Thoracic aorta (tissue), 2 donors: ENCODE data around the gene C3orf85. TPM values are rescaled to one million over a fixed set of nuclear protein-coding genes. Genes with fewer than 3 reads are reported as not detected.

Experiments used
- ATAC-seq: fragments of 150-250 bp; one replicate; pipeline ENCODE4 v1.8.0; 2017; ENCODE audit warnings: low read depth; ENCODE audit not compliant: insufficient number of reproducible peaks, low FRiP score
- DNase-seq: peaks from one replicate; pipeline ENCODE4 v3.0.0-alpha.2; 2020; ENCODE audit warnings: low spot score
- H3K27ac ChIP-seq, 2 donors: fragments of 200-600 bp; sonication (generic); 1 replicate in 1 of 2; 2 replicates in 1 of 2; pipeline ENCODE4 v1.5.1; 2016; ENCODE audit warnings: mild to moderate bottlenecking in 2 of 2, moderate library complexity in 2 of 2
- H3K27me3 ChIP-seq: fragments of 200-600 bp; sonication (generic); replicated peaks from 2 replicates; pipeline ENCODE4 v1.6.0; 2016; ENCODE audit warnings: mild to moderate bottlenecking; ENCODE audit not compliant: insufficient read depth
- H3K36me3 ChIP-seq: fragments of 200-600 bp; sonication (generic); one replicate; pipeline ENCODE4 v1.5.1; 2016
- H3K4me1 ChIP-seq, 2 donors: fragments of 200-600 bp; sonication (generic); 1 replicate in 1 of 2; 2 replicates in 1 of 2; pipeline versions ENCODE4 v1.5.1 to v1.6.0; 2016; ENCODE audit warnings: low read depth in 2 of 2, mild to moderate bottlenecking in 1 of 2; ENCODE audit not compliant: control insufficient read depth in 1 of 2
- H3K4me3 ChIP-seq: fragments of 200-600 bp; sonication (generic); 2 replicates; pipeline ENCODE4 v1.5.1; 2016; ENCODE audit warnings: mild to moderate bottlenecking
- H3K9me3 ChIP-seq: fragments of 200-600 bp; sonication (generic); 2 replicates; pipeline ENCODE4 v1.5.1; 2016
- CTCF ChIP-seq: fragments of 200-600 bp; sonication (generic); IDR thresholded peaks from one replicate; pipeline ENCODE4 v1.5.1; 2019; ENCODE audit warnings: antibody characterized with exemption
- total RNA-seq, 2 donors: library from RNA; depleted of rRNA; stranded (reverse); fragments of >200 nt; gene quantifications; one replicate each; pipeline versions ENCODE4 v1.1.0 to v1.2.3, GENCODE V29; 2016

Gene C3orf85
- total RNA-seq, 2 donors from 2014 or later = not detected

DNA sequence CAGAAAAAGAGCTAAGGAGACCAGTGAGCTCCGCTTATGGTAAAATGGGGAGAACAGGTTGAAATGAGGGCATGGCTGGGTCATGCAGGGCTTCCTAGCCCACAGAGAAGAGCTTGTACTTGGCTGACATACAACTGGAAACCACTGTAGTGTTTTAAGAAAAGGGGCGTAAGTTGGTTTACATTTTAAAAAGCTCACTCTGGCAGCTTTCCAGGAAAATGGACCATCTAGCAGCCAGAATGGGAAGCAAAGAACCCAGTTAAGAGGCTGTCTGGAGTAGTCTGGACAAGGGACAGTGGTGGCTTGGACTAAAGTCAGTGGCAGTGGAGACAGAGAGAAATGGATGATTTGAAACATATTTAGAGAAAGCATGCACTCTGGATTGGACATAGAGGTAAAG is 20.5 kb upstream of the C3orf85 start:
- no peak for TF ChIP-seq CTCF
- Histone ChIP-seq H3K27me3 (no peaks in the 10 kb centered on the region), H3K36me3 (no peaks in the 10 kb centered on the region), H3K4me3 (no peak overlapping the region), H3K9me3 (no peaks in the 10 kb centered on the region), H3K4me1 (no peaks in the 10 kb centered on the region), H3K27ac (no peak overlapping the region)
- DNase-seq (no peak), ATAC-seq (no peak)

- no peak for DNase-seq
- Histone ChIP-seq H3K27ac (no peak within 1 kb of the TSS), H3K27me3 (no peaks in the 10 kb centered on the region), H3K9me3 (no peaks in the 10 kb centered on the region), H3K4me3 (no peak within 1 kb of the TSS), H3K4me1 (no peaks in the 10 kb centered on the region), H3K36me3 (no peaks in the 10 kb centered on the region)
- no peak for TF ChIP-seq CTCF
- ATAC-seq = no peak
Observed at GRCh38 chr3:109117939-109118338, 18.6 kb upstream of the C3orf85 start, which contains the start of gene MORC1. Gene MORC1 (minus strand): TSS chr3:109118134. CDS start chr3:109118059, 75 bp downstream.

- DNase-seq = no peak
- TF ChIP-seq CTCF = no peak
- Histone ChIP-seq H3K9me3 (no peaks in the 10 kb centered on the region), H3K36me3 (no peaks in the 10 kb centered on the region), H3K4me1 (no peaks in the 10 kb centered on the region), H3K4me3 (no peak overlapping the region), H3K27ac (no peak overlapping the region), H3K27me3 (no peaks in the 10 kb centered on the region)
- ATAC-seq = no peak
Observed at GRCh38 chr3:109118584-109118983, 17.9 kb upstream of the C3orf85 start.

DNA sequence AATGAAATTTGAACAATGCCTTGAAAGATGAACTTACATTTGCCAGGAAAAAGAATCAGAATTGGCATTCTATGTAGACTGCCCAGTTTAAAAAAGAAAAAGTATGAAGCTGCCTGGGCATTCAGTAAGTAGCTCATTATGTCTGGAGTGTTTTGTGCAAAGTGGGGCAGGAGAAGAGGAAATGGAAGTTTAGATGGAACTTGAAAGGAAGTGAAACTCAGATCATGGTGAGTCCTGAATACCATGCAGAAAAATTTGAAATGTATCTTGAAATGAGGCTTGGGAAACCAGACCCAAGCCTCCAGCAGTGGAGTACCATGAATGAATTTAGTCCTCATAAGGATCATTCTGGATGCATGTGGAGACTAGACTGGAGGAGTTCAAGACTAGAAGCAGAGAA is 13.8 kb upstream of the C3orf85 start:
- no peak for DNase-seq
- TF ChIP-seq CTCF = no peak
- no peak overlapping the region for H3K4me3 ChIP-seq
- no peak for ATAC-seq
- H3K27ac ChIP-seq = no peak overlapping the region
- no peaks in the 10 kb centered on the region for H3K4me1 ChIP-seq
- H3K9me3 ChIP-seq = no peaks in the 10 kb centered on the region
- no peaks in the 10 kb centered on the region for H3K27me3 ChIP-seq
- no peaks in the 10 kb centered on the region for H3K36me3 ChIP-seq

- DNase-seq (no peak), ATAC-seq (no peak)
- no peaks in the 10 kb centered on the region for H3K36me3 ChIP-seq
- H3K27me3 ChIP-seq = no peaks in the 10 kb centered on the region
- no peak for TF ChIP-seq CTCF
- no peaks in the 10 kb centered on the region for H3K9me3 ChIP-seq
- H3K27ac ChIP-seq = no peak overlapping the region
- H3K4me1 ChIP-seq = no peaks in the 10 kb centered on the region
- H3K4me3 ChIP-seq = no peak overlapping the region
Observed at GRCh38 chr3:109125902-109126301, 10.6 kb upstream of the C3orf85 start.
